Trophoblast cell (in vitro differentiated cells and primary cell): ENCODE measurements around the gene LDLRAP1.

Source experiments
- DNase-seq, 2 donors: peaks; one replicate each; pipeline ENCODE4 v3.0.0-alpha.2; 2016
- H2AFZ ChIP-seq: 2 replicates; pipeline ENCODE4 v1.6.1; 2013; ENCODE audit warnings: low read length, moderate library complexity, mild to moderate bottlenecking; ENCODE audit not compliant: insufficient read depth, poor library complexity
- H2AK5ac ChIP-seq: 2 replicates; pipeline ENCODE4 v1.6.1; 2013; ENCODE audit warnings: mild to moderate bottlenecking, low read length
- H2BK120ac ChIP-seq: 2 replicates; pipeline ENCODE4 v1.6.1; 2013; ENCODE audit warnings: low read length, mild to moderate bottlenecking, moderate library complexity; ENCODE audit not compliant: insufficient read depth, poor library complexity
- H2BK12ac ChIP-seq: 2 replicates; pipeline ENCODE4 v1.6.1; 2013; ENCODE audit warnings: mild to moderate bottlenecking, low read length, moderate library complexity
- H2BK5ac ChIP-seq: 2 replicates; pipeline ENCODE4 v1.6.1; 2013; ENCODE audit warnings: low read length, low read depth, moderate library complexity, mild to moderate bottlenecking; ENCODE audit not compliant: poor library complexity
- H3K14ac ChIP-seq: 2 replicates; pipeline ENCODE4 v1.6.1; 2013; ENCODE audit warnings: mild to moderate bottlenecking, low read length
- H3K18ac ChIP-seq: 2 replicates; pipeline ENCODE4 v1.6.1; 2013; ENCODE audit warnings: mild to moderate bottlenecking, low read length
- H3K23ac ChIP-seq: 2 replicates; pipeline ENCODE4 v1.6.1; 2013; ENCODE audit warnings: low read length
- H3K27ac ChIP-seq: 2 replicates; pipeline ENCODE4 v1.5.1; 2013; ENCODE audit warnings: low read depth, mild to moderate bottlenecking, inconsistent platforms, low read length, moderate library complexity
- H3K27me3 ChIP-seq: 2 replicates; pipeline ENCODE4 v1.6.1; 2013; ENCODE audit warnings: inconsistent platforms, mild to moderate bottlenecking, low read length, moderate library complexity; ENCODE audit not compliant: insufficient read depth
- H3K36me3 ChIP-seq, 2 experiments: 1 replicate in 1 of 2; 2 replicates in 1 of 2; pipeline ENCODE4 v1.6.1; 2013; ENCODE audit warnings: low read length in 2 of 2, mild to moderate bottlenecking in 2 of 2, moderate library complexity in 1 of 2; ENCODE audit not compliant: insufficient read depth in 2 of 2, control insufficient read depth in 1 of 2
- H3K4ac ChIP-seq: 2 replicates; pipeline ENCODE4 v1.6.1; 2013; ENCODE audit warnings: low read depth, mild to moderate bottlenecking, low read length, moderate library complexity
- H3K4me1 ChIP-seq, 2 experiments: 1 replicate in 1 of 2; 2 replicates in 1 of 2; pipeline ENCODE4 v1.6.1; 2013; ENCODE audit warnings: low read length in 2 of 2, mild to moderate bottlenecking in 2 of 2, moderate library complexity in 1 of 2; ENCODE audit not compliant: insufficient read depth in 2 of 2, control insufficient read depth in 1 of 2
- H3K4me2 ChIP-seq: 2 replicates; pipeline ENCODE4 v1.6.1; 2013; ENCODE audit warnings: inconsistent platforms, mild to moderate bottlenecking, low read length, moderate library complexity
- H3K4me3 ChIP-seq: 2 replicates; pipeline ENCODE4 v1.5.1; 2013; ENCODE audit warnings: mild to moderate bottlenecking, low read depth, low read length, inconsistent platforms
- H3K79me1 ChIP-seq: one replicate; pipeline ENCODE4 v1.6.1; 2013; ENCODE audit warnings: low read length
- H3K79me2 ChIP-seq: 2 replicates; pipeline ENCODE4 v1.6.1; 2013; ENCODE audit warnings: low read length, mild to moderate bottlenecking; ENCODE audit not compliant: control insufficient read depth, insufficient read depth, poor library complexity
- H3K9ac ChIP-seq: 2 replicates; pipeline ENCODE4 v1.6.1; 2013; ENCODE audit warnings: mild to moderate bottlenecking, low read length
- H3K9me3 ChIP-seq: 2 replicates; pipeline ENCODE4 v1.6.1; 2013; ENCODE audit warnings: low read depth, mild to moderate bottlenecking, control low read depth, inconsistent platforms, low read length; ENCODE audit not compliant: insufficient read depth
- H4K12ac ChIP-seq: 2 replicates; pipeline ENCODE4 v1.6.1; 2013; ENCODE audit warnings: low read depth, mild to moderate bottlenecking, low read length, moderate library complexity
- H4K8ac ChIP-seq: 2 replicates; pipeline ENCODE4 v1.6.1; 2013; ENCODE audit warnings: low read depth, mild to moderate bottlenecking, low read length, moderate library complexity
- H4K91ac ChIP-seq: one replicate; pipeline ENCODE4 v1.6.1; 2013; ENCODE audit warnings: low read depth, mild to moderate bottlenecking, low read length, moderate library complexity
- WGBS: extraction: QIAGEN DNeasy Blood & Tissue Kit; methylation state at CpG from one replicate; pipeline ENCODE4 v1.1.7; 2013; ENCODE audit warnings: missing lambda C conversion rate; ENCODE audit not compliant: insufficient read length, insufficient coverage; ENCODE audit errors: extremely low coverage; 5-methylcytosine and 5-hydroxymethylcytosine counted together

LDLRAP1 gene

GRCh38 chr1:25562928-25563283, 19.5 kb downstream of the LDLRAP1 start:
- Histone ChIP-seq H3K9me3 (peaks cover 1% of the 10 kb centered on the region), H4K12ac (no peak overlapping the region), H3K4ac (no peak overlapping the region), H3K23ac (no peak overlapping the region), H3K79me2 (no peaks in the 10 kb centered on the region), H3K18ac (no peak overlapping the region), H2BK12ac (no peak overlapping the region), H3K27me3 (no peaks in the 10 kb centered on the region), H3K9ac (no peak overlapping the region), H2BK5ac (no peak overlapping the region), H2AK5ac (no peak overlapping the region), H2AFZ (no peak overlapping the region), H3K79me1 (peaks cover 6% of the 10 kb centered on the region), H3K27ac (no peak overlapping the region), H3K4me3 (no peak overlapping the region), H2BK120ac (no peak overlapping the region), H3K4me1 (peaks cover 16 to 26% of the 10 kb centered on the region in 2 experiments), H3K14ac (no peak overlapping the region), H4K91ac (no peak overlapping the region), H3K4me2 (no peak overlapping the region), H3K36me3 (no peaks in the 10 kb centered on the region), H4K8ac (no peak overlapping the region)
- no peak for DNase-seq
- no CpG with 5 or more reads among the region's 9 CpGs for WGBS

DNA sequence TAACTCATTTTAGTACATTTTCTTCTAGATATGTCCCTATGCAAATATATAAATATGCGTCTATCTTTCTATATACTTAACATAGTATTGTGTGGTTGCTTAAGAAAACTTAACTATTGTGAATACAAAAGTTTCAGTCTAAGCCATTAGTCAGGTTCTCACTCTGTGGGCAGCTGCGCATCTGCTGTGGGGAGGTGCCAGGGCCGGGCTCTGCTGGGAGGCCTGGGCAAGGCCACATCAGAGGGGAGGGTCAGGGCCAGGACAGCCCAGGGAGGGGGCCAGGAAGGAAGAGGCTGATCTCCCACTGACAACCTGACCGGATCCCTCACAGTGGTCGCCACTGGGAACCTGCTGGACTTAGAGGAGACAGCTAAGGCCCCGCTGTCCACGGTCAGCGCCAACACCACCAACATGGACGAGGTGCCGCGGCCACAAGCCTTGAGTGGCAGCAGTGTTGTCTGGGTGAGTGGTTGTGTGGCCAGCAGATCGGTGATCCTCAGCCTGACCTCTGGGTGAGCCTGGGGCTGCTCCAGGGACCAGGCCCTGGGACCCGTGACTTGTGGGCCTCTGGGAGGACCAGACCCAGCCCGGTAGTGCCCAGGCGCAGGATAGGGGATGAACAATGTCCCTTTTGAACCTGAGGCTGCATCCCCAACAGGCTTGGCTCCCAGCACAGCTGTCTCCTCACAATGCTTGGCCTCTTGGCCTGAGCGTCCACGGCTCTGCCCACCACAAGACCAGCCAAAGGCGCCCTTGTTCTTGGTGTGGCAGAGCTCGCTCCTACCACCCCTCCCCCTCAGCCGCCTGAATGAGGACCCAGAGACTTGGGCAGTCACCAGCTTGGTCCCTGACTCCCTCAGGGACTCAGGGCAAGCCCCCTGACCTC, 20.2 kb downstream of the LDLRAP1 start:
- Histone ChIP-seq H3K36me3 (no peaks in the 10 kb centered on the region), H3K9me3 (peaks cover 1% of the 10 kb centered on the region), H3K14ac (no peak overlapping the region), H3K4ac (no peak overlapping the region), H3K4me3 (no peak overlapping the region), H3K9ac (no peak overlapping the region), H3K79me1 (peaks cover 6% of the 10 kb centered on the region), H4K8ac (no peak overlapping the region), H2BK12ac (no peak overlapping the region), H3K4me1 (peaks cover 19 to 28% of the 10 kb centered on the region in 2 experiments), H2BK120ac (no peak overlapping the region), H3K27me3 (no peaks in the 10 kb centered on the region), H3K18ac (no peak overlapping the region), H3K79me2 (no peaks in the 10 kb centered on the region), H3K23ac (no peak overlapping the region), H3K27ac (no peak overlapping the region), H2AFZ (no peak overlapping the region), H4K91ac (no peak overlapping the region), H3K4me2 (no peak overlapping the region), H2BK5ac (no peak overlapping the region), H2AK5ac (no peak overlapping the region), H4K12ac (no peak overlapping the region)
- WGBS = no CpG with 5 or more reads among the region's 20 CpGs
- no peak for DNase-seq

DNA sequence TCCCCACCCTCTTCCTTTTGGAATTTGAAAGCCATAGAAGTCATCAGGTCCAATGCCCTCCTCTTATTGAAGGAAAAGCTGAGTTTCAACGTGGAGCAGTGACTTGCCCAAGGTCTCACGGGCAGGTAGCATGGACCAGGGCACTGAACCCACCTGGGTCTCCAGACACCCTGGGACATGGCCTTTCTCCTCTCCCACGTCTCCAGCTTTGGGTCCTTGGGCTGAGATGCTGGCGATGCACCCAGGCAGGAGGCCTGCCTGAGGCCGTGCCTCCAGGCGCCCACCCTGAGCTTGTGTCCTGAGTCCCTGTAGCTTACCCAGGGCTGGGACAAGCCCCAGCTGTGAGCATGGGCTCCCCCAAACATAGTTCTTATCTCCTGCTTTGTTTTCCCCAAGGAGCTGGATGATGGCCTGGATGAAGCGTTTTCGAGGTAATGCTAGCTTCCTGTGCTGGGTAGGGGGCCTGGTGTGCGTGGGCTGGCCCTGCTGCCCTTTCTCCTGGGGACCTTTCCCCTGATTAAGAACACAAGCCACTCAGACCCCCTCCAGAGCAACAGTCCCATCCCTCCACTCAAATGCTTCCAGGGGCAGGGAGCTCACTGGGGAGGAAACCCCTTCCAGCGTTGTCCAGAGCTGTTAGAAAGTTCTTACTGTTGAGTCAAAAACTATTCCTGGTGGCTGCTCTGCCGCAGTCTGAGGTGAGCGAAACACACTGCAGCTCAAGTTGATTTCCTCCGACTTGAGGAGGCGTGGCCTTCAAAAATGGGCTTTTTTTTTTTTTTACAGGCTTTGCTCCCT, 21.6 kb downstream of the LDLRAP1 start:
- H4K91ac ChIP-seq = no peak overlapping the region
- H3K23ac ChIP-seq = no peak overlapping the region
- H3K36me3 ChIP-seq = no peaks in the 10 kb centered on the region
- H3K79me2 ChIP-seq = no peaks in the 10 kb centered on the region
- no peak overlapping the region for H3K4me2 ChIP-seq
- H3K79me1 ChIP-seq = peaks cover 5% of the 10 kb centered on the region
- WGBS = no CpG with 5 or more reads among the region's 14 CpGs
- peaks cover 3% of the 10 kb centered on the region for H3K9me3 ChIP-seq
- no peak overlapping the region for H3K9ac ChIP-seq
- H2BK12ac ChIP-seq = no peak overlapping the region
- H3K4me3 ChIP-seq = no peak overlapping the region
- H2AFZ ChIP-seq = no peak overlapping the region
- H2BK120ac ChIP-seq = no peak overlapping the region
- H3K4ac ChIP-seq = no peak overlapping the region
- H3K4me1 ChIP-seq = peaks cover 17 to 26% of the 10 kb centered on the region in 2 experiments
- no peak overlapping the region for H4K8ac ChIP-seq
- H4K12ac ChIP-seq = no peak overlapping the region
- H3K27ac ChIP-seq = no peak overlapping the region
- H3K14ac ChIP-seq = no peak overlapping the region
- H3K27me3 ChIP-seq = no peaks in the 10 kb centered on the region
- H2BK5ac ChIP-seq = no peak overlapping the region
- DNase-seq = no peak
- H3K18ac ChIP-seq = no peak overlapping the region
- H2AK5ac ChIP-seq = no peak overlapping the region

DNA sequence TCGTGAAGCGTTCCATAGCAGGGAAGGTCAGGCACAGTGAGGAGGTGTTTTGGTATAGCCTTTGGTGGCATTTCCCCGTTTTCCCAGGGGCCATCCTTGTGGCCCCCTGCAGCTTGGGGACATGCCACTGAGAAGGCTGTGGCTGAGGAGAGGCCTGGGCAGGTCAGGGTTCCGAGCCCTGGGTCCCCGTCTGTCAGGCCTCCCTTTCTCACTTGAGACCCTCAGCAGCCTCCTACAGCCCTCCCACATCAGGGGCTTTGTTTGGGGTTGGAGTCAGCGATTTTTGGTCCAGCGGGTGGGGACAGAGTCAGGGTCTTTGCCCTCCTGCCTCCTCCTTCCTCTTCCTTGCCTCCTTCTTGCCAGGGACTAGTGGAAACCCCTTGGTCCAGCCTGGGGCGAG, 22.2 kb downstream of the LDLRAP1 start:
- Histone ChIP-seq H3K79me2 (no peaks in the 10 kb centered on the region), H3K79me1 (peaks cover 5% of the 10 kb centered on the region), H3K9ac (no peak overlapping the region), H3K27me3 (no peaks in the 10 kb centered on the region), H2BK5ac (no peak overlapping the region), H3K23ac (no peak overlapping the region), H2AK5ac (peak overlapping the region; percentile 15), H3K9me3 (peaks cover 3% of the 10 kb centered on the region), H3K14ac (no peak overlapping the region), H3K27ac (no peak overlapping the region), H4K8ac (no peak overlapping the region), H4K12ac (no peak overlapping the region), H3K4ac (no peak overlapping the region), H4K91ac (no peak overlapping the region), H3K36me3 (no peaks in the 10 kb centered on the region), H3K4me3 (no peak overlapping the region), H2BK12ac (peak overlapping the region; percentile 21), H3K4me1 (peaks cover 17 to 26% of the 10 kb centered on the region in 2 experiments), H2AFZ (no peak overlapping the region), H2BK120ac (no peak overlapping the region), H3K18ac (no peak overlapping the region), H3K4me2 (no peak overlapping the region)
- DNase-seq = no peak
- no CpG with 5 or more reads among the region's 8 CpGs for WGBS
